GM19468 (cell line): ENCODE data around the gene MEGF11.

ENCODE experiments used
- ATAC-seq: cut with Tn5 transposase; IDR thresholded peaks from one replicate; pipeline ENCODE4 v1.9.1; 2021; ENCODE audit warnings: mild to moderate bottlenecking, moderate library complexity, moderate number of reproducible peaks; ENCODE audit not compliant: unreplicated experiment; ENCODE audit errors: extremely low read depth

The MEGF11 gene

DNA sequence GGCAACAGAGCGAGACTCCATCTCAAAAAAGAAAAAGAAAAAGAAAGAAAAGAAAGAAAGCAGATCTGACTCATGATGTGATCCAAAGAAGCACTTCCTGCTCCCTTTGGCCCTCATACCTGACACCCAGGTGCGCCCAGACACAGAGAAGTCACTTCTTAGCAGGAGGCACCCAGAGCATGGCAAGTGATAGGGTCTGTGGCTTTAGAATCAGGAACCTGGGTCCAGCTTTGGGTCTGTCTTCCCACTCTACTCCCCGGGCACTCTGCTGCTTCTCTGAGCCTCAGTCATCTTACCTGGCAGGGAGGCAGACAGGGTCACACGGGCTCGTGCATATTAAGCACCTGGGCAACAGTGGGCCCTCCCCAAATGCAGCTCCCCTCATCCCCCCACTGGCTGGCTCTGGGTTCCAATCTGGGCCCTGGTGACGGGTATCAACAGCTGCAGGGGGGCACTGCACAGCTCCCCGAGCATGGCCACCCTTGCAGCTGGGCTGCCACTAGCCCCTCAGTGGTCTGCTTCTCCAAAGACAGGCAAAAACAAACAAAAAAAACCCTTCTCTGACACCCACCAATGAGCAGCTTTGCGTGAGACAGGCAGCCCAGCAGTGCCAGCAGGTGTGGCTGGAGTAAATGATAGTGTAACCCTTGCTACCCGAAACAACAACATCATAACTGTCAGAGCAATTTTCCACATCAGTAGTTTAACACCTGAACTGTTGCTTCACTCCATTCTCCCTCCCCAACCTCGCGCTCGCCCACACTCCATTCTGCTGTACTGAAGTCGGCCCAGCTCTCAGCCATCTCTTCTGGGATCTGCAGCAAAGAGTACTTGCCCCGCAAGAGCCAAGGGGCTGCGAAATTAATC lies 99.8 kb downstream of the MEGF11 start:
- ATAC-seq, result peak; percentile 51

DNA sequence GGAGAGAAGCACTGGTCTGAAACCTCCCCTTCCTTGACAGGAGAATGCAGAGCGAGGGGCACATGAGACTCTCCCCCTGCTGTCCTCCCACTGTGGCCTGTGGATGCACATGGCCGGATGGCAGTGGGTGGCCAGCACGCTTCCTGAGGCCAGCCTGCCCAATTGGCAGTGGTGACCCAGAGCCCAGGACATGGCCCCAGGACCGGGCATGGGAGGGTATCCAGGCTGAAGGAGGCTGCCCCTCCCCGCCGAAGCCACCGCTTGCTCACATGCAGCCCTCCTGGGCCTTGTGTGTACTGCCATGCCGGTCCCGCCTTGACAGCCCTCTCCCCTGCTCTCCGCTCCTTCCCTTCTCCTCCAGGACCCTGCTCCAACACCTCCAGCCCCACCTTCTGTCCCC lies 100.9 kb downstream of the MEGF11 start:
- no peak for ATAC-seq

DNA sequence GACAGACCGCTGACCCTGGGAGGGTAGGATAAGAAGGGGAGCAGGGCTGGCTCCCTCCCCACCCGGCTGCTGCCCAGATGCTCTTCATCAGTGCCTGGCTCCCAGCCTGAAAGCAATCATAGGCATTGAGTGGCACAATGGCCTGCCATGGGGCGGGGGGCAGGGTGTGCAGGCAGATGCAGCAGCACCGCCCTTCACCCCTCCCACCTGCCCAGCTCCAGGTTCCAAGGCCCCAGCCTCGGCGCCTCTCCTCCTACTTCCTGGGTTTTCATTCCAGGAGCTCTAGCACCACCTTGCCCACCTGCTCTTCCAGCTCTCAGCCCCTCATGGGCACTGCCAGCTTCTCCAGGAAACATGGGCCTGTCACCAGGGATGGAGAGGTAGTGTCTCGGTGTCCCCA lies 101.7 kb downstream of the MEGF11 start:
- ATAC-seq, result no peak

DNA sequence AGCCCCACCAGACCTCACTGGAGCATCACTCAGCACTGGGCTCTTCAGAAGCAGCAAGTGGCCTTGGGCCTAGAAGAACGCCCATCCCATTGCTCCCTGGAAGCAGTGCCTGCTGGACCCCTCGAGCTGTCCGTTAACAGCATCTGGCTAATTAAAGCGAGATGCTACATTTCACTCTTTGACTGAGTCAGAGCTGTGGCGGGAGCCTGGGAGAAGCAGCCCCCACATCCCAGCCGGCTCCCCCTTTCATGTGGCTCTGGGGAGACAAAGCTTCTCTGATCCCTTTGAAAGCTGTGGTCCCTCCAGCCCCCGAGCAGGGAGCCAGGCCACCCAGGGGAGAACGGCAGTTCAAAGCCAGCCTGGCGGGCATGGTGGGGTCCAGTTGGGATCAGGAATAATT lies 103.7 kb downstream of the MEGF11 start:
- no peak for ATAC-seq

DNA sequence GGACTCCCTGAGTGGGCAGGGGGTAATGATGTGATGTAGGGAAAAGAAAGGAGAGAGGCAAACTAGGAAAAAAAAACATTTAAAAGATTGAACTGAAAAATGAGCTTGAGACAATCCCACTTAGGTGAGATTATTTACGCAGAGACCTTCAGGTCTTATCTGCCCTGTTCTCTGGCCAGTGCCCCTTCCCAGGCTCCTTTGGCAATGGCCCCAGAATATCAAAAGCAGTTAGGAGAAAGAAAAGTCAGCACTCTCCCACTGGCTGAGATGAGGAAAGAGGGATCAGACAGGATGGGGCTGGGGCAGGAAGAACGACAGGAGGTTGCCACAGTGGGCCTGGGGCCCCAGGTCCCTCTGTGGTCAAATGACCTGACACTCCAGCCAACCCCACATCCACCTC lies 105.4 kb downstream of the MEGF11 start:
- no peak for ATAC-seq

DNA sequence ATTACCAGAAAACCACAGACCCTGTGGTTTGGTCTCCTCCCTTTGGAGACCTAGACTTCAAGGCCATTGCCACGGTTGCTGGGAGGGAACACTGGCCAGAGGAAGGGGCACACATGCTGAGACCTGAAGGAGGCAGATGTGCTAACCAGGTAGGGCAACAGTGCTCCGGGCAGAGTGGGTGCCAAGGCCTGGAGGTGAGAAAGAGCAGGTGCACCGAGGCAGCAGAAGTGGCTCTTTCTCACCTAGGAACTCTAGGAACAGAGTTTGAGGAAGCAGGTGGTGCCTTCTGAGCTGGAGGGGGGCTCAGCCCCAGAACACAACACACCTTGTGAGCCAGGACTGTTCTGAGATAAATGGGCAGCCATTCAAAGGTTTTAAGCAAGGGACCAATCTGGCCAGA lies 106.1 kb downstream of the MEGF11 start:
- no peak for ATAC-seq

DNA sequence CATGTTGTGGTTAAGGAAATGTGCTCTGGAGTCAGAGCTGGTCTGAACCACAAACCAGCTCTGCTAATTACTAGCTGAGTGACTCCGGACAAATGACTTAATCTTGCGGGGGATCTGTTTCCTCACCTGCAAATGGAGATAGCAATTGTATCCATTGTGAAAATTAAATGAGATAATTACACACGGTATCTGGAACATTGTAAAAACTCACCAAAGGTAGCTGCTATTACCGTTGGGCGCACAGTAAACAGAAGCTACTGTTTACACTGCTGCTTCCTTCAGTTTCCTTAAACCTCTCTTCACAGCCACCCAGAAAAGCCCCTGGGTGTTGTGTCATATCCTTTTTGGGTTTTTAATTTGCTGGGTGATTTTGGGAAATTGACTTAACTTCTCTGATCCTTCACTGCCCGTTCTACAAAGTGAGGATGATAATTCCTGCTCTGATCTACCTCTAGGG lies 107.8 kb downstream of the MEGF11 start:
- ATAC-seq, result no peak

DNA sequence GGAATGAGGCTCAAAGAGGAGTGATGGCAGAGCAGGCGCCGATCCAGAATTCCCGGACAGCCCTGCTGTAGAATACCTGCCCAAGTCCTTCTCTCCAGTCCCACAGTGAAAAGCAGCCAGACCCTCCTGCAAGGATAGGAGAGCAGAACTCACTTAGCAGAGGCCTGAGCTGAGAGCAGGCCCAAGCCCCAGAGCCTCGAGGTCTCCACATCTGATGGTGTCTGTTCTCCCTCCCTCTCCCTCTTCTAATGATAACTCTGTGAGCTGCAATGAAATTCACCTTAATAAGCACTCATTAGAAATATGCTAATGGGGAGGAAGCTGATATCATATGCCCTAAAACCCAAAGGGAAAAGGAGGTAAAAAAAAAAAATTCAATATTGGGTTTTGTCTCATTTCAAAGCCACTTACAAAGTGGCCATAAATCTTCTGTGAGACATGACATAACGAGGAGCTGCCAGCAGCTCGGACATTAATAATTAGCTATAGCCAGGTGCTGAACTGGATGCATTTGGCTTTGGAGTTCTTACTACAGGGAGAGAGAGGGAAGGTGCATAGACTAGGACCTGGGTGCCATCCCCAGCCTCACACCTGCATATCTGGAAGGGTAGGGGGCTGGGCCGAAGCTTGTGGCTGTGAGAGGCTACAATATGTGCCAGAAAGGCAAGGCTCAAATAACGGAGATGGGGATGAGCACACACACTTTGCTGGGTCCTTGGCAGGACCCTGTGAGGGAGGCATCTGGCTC lies 108.4 kb downstream of the MEGF11 start:
- no peak for ATAC-seq

DNA sequence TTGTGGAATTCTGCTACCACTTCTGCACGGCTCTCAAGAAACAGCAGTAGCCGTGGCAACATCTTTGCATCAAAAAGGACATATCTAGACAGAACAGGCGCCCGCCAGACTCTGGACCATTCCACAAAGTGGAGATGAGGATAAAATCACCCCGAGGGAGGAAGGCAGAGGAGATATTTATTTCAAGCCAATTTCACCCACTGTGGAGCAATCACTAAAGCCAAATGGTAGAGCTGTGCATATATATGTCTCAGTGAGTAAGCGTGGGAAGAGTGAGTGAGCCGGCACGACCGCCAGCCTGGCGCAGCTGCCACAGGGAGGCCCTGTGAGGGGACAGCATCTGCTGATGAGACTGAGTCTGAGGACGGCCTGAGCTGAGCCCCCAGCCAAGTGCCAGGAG lies 111.3 kb downstream of the MEGF11 start:
- ATAC-seq, result no peak

DNA sequence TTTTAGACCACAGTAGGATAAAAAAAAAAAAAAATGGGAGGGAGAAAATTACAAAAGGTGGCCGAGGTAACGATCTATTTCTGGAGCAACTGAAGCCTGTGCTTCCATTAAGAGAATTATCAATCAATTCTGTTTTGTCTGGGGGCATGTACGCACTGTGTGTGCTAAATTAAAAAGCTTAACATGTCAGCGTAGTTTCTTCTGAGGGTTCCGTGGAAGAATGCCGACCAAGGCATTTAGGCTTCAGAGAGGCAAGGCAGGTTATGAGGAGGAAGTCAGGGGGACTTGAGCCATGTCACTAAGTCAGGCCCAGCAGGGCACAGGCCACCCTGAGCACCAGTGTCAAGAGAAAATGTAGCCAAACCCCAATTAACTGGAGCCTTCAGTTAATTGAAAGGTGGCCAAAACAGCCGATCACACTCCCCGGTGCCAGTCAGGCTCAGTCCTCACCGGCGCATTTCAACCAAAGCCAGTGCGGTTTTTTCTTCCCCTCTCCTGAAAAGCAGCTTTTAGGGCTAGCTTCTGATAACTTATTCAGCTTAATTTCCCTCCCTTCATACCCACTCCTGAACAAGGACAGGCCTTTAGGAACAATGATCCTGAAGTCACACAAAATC lies 113.9 kb downstream of the MEGF11 start:
- no peak for ATAC-seq

DNA sequence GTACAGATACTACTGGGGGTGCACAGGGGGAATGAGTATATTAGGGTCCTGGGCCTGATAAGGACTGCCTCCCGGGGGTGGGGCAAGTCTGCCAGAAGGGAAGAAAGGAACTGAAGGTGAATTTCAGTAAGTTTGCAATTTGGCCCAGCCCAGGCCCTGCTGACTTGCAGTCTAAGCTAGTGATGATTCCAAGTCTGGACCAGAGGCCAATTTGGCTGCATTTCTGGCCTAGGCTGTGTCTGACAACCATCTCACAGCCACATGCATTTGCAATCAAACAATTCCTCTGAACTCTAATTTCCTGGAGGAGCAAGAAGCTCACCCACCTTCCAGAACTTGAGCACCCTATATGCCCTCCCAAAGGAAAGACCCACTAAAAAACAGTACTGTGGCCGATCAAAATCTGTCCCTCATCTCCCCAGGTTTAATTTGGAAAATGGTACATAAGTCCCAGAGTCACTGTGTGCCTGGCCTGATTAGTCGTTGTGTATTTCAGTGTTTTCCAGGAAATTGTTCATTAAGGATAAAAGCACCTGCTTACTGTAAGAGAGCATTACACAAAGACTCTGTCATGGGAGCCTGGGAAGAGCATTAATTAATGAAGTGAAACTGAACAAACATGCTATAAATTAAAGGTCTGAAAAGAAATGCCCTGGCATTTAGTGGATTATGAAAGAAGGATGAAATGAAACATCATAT lies 114.5 kb downstream of the MEGF11 start:
- ATAC-seq, result no peak

DNA sequence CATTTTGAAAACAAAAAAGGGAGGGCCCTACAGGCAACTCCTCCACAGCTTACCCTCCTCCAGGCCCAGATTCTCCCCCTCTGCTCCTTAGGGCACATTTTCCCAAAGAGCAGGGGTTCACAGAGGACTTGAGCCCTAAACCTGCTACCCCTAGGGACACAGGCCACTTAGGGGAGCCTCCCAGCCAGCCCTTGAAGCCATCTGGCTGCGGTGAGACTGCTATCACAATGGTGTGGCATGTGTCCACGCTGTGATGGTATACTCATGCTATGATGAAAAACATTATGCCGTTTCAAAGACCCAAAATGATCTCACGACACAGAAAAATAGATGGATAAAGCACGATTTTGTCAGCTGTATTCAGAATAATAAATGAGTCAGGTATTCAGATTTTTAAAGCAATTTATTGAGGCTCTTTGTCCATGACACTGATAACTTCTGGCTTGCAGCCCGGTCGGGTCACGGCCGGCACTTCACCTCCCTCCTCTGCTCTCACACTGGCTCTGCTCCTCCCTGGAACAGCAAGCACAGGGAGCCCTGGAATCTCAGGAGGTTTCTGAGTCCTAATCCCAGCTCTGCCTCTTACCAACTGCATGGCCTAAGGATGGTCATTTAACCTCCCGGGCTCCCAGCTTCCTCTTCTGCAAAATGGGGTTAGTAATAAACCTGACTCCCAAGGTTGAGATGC lies 115.3 kb downstream of the MEGF11 start:
- ATAC-seq, result no peak

DNA sequence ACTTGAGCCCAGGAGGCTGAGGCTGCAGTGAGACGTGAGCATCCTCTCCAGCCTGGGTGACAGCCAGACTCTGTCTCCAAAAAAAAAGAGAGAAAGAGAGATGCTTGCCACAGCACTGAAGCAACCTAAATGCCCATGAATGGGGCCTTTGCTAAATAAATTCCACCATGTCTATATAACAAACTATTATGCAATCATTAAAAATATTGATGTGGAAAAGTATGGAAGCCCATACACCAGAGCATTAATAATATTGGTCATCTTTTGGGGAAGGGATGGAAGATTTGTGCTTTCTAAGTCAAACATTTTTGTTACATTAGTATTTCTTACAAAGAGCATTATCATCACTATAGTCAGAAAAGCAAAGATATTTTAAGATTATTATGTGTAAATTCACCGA lies 116.6 kb downstream of the MEGF11 start:
- ATAC-seq, result no peak

DNA sequence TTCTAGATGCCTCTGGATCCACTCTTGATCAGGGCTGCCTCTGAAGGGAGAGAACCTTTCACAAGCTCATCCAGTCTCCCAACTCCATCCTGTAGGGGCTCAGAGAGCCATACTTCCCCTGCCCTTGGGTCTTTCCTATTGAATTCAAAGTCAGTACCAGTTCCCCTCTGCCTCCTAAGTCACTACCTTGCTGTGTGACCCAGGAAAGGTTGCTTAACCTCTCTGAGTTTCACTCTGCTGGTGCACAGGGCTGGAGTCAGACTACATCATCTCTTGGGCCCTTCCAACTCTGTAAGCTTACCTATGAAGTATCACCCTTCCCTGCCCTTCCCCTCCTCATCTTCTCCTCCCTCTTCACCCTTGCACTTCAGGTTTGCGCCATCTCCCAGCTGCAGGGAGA lies 117.9 kb downstream of the MEGF11 start:
- ATAC-seq, result no peak

DNA sequence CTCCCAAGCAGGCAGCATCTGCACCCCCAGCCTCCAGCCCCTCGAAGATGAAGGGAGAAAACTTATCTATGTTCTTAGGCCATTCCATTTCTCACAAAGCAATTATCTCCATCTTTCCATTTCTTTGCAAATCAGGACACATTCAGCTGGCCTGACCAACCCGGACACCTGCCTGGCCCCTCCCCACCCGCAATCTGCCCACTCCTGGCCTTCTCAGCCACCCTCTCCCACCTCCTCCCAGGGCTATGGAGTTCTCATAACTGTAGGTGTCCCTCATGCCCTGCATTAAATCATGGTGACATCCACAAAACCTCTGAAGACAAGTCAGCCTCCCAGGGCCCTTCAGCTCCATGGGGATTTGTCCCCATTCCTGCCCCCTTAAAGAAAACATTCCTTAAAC lies 119.3 kb downstream of the MEGF11 start:
- ATAC-seq, result no peak

DNA sequence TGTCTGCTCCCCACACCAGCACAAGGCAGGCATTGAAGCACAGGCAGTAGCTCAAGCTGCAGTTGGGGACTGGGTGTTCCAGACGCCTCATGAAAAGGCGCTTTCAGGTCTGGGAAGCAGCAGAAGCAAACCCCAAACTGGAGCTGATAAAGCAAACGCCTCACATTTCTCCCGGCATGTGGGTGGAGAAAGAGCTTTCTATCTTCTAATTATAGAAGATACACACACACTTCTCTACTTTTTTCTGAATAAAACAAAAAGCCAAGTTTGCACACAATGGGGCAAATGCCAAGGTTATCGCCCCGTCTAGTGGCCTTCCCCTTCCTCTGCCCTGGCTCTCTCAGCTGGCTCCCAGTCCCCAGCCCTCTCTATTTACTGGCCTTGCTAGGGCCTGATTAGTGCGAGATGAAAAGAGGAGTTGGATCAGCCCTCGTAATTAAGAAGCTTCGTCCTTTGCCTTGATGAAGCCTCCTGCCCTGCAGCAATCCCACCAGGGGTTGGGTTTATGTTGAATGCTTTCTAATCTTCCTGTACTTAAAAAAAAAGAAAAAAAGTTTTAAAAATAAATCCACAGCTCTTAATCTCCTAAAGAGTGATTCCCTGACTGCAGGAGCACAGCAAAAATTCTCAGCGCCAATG lies 120.2 kb downstream of the MEGF11 start:
- ATAC-seq, result no peak

DNA sequence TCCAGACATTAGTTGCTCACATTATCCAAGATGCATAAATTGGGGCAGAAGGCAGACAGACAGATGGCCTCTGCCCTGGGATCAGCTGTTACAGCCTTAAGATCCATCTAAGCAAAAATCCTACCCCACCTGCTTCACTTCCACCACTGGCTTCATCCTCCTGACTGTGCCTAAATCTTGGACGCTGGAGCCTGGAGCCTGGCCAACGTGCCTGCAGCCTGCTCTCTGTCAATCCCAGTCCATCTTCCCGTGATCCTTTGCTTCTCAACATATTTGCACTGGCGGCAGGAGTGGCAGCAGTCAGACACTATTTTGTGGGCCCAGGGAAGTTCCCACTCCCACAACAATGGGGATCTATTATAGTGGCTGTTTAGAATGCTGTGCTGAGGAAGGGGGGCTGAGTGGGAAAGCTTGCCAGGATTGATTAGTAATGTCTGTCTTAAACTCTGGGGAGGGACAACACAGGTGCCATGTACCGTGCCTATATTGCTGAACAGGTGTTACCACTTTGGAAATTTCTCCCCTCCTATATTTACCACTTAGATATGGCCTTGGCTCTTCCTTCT lies 121.2 kb downstream of the MEGF11 start:
- no peak for ATAC-seq

DNA sequence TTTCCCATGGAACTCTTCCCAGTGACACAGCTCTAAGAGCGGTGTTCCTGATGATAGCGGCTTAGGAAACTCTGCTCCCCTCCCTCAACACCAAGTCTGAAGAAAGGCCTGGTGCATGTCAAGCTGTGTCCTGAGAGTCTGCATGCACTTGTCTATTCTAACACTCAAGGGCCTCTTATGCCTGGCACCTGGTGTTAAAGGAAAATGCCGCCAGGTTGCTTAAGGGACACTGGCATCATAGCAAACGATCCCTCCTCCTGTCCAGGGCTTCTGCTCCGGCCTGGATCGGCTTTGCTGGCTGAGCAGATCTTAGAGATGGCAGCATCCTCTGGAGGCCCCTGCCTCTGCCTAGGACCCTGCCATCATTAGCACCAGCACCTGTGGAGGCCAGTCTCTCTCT lies 121.7 kb downstream of the MEGF11 start:
- no peak for ATAC-seq

DNA sequence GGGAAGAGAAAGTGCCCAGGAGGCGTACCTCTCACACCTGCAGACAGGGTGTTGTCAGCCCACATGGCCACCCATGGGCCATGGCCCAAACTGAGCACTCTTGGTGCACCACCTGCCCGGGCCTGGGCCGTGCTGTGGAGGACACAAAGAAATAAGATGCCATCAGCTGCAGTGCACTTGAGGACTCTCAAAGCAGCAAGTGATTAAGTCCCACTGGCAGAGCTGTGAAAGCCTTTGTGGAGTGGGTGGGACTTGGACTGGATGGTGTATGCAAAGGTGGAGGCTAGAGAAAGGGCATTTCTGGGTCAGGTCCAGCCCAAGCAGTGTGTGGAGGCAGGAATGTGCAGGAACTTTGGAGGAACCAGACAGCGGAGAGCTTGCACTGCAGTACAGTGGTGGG lies 122.3 kb downstream of the MEGF11 start:
- no peak for ATAC-seq
